NB4 (cell line): ENCODE data around the gene SIGLEC11.

ENCODE experiments used
- CTCF ChIP-seq: IDR thresholded peaks from one replicate; pipeline ENCODE4 v1.5.1; 2012; ENCODE audit warnings: low read depth, low read length
- POLR2A ChIP-seq: IDR thresholded peaks from 2 replicates; pipeline ENCODE4 v1.6.1; 2011; ENCODE audit warnings: mild to moderate bottlenecking; ENCODE audit not compliant: insufficient read length; ENCODE audit errors: extremely low read depth
- TF ChIP-seq, protein P1 (sequence below): IDR thresholded peaks from 2 replicates; pipeline ENCODE4 v1.6.1; 2011; ENCODE audit warnings: low read depth, low read length

DNA sequence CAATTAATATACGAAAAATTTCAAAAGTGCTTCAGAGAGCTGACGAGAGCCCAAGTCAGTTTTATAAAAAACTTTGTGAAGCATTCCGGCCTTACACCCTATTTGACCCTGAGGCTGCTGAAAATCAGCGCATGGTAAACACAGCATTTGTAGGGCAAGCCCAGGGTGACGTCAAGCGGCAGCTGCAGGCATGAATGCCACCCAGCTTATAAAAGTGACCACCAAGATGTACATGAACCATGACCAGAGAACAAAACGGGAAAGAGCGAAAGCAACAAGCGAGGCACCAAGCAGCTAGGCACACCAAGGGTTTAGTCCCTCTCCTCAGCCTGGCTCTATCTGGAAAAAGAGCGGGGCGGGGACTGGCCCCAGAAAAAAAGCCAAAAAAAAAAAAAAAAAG is 6.0 kb downstream of the SIGLEC11 start:
- TF ChIP-seq CTCF (no peak), POLR2A (no peak)
- TF ChIP-seq, protein P1, sequence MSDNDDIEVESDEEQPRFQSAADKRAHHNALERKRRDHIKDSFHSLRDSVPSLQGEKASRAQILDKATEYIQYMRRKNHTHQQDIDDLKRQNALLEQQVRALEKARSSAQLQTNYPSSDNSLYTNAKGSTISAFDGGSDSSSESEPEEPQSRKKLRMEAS, result no peak
